GM21528 (cell line): ENCODE results near the gene IQCE.

Experiments
- ATAC-seq: cut with Tn5 transposase; IDR thresholded peaks from one replicate; pipeline ENCODE4 v1.9.1; 2021; ENCODE audit warnings: mild to moderate bottlenecking, moderate library complexity; ENCODE audit not compliant: unreplicated experiment, low FRiP score

Gene IQCE

GRCh38 chr7:2520131-2520760, 38.5 kb upstream of the IQCE start:
- ATAC-seq: peak; percentile 1

- no peak for ATAC-seq
Measured at GRCh38 chr7:2520761-2521290, 38.0 kb upstream of the IQCE start.

GRCh38 chr7:2521341-2521745, 37.4 kb upstream of the IQCE start:
- no peak for ATAC-seq

- no peak for ATAC-seq
Measured at GRCh38 chr7:2521952-2522591, 36.7 kb upstream of the IQCE start.

- no peak for ATAC-seq
Measured at GRCh38 chr7:2522780-2523433, 35.9 kb upstream of the IQCE start.

GRCh38 chr7:2523461-2523936, 35.3 kb upstream of the IQCE start:
- ATAC-seq: no peak

- no peak for ATAC-seq
Measured at GRCh38 chr7:2523941-2524807, 34.6 kb upstream of the IQCE start.

- no peak for ATAC-seq
Measured at GRCh38 chr7:2524808-2525657, 33.7 kb upstream of the IQCE start.

DNA sequence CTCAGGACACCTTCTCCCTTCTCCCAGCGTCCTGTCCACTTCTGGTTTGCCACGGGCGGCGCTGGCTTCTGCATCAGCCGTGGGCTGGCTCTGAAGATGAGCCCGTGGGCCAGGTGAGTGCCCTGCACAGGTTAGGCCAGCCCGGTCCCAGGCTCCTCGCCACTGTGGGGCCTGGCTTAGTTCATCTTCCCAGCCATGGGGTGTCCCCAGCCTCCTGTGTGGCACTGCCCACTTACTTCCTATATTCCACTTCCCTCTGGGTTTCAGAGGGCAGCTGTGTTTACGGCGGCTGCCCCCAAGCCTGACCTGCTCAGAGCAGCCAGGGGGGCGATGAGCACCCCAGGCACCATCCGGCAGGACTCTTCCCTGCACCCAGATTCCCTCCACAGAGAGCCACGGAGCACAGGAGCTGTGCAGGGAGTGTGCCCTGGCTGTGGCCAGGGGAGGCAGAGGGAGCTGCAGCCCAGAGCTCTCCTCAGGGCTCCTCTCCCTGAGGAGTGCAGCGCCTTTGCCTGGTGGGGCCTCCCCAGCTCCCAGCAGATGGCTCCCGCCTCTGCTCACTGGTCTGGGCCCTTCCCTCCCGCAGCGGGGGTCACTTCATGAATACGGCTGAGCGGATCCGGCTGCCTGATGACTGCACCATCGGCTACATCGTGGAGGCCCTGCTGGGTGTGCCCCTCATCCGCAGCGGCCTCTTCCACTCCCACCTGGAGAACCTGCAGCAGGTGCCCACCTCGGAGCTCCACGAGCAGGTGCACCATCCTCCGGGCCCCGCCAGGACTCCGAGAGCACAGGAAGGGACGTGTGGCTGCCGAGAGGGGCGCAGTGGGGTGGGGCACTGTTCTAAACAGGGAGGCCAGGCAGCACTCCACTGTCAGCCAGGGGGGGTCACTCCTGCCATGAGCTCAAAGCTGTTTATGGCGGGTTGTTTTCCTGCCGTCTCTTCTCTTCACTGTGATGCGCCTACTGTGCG, 32.8 kb upstream of the IQCE start:
- ATAC-seq: no peak

- no peak for ATAC-seq
Measured at GRCh38 chr7:2526659-2527504, 31.9 kb upstream of the IQCE start.

DNA sequence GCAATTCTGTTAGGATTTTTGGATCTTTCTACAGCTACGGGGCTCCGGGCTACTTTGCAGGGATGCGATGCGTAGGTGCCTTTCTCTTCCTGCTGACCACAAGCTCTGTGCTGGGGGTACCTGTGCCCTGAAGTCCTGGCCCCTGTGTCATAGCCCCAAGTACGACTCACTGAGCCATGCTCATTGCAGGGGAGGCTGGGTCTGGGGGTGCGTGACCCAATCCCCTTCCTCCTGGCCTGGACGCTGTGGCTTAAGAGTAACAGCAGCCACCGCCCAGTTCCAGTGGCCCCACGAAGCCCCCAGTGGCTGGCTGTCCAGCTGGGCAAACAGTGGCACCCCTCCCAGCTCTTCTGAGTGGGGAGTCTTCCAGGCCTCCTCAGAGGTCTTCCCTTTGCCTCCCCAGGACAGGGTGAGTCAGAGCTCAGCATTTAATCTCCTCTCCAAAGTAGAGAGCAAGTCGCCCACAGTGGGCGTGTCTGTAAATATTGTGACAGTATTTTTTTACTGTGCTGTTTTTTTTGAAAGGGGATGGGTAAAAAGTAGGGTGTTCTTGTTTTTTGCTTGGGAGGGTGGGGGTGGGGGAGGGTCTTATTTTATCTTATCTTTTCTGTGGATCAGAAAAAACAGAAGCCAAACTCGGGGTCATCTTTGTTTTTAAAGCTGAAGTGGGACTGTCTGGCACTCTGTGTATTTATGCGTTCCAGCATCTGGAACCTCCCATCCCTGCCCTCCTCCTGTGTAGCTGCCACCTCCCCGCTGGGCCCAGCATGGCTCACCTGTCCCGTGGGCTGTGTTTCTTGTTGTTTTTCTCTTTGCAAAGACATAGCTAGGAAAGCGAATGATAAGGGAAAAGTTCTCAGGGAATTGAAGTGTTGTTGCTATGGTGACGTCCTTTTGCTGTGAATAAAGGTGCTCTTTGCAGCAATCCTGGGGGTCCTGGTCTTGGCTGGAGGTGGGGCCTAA, 31.0 kb upstream of the IQCE start:
- ATAC-seq: no peak

GRCh38 chr7:2528481-2529095, 30.2 kb upstream of the IQCE start:
- ATAC-seq: no peak

DNA sequence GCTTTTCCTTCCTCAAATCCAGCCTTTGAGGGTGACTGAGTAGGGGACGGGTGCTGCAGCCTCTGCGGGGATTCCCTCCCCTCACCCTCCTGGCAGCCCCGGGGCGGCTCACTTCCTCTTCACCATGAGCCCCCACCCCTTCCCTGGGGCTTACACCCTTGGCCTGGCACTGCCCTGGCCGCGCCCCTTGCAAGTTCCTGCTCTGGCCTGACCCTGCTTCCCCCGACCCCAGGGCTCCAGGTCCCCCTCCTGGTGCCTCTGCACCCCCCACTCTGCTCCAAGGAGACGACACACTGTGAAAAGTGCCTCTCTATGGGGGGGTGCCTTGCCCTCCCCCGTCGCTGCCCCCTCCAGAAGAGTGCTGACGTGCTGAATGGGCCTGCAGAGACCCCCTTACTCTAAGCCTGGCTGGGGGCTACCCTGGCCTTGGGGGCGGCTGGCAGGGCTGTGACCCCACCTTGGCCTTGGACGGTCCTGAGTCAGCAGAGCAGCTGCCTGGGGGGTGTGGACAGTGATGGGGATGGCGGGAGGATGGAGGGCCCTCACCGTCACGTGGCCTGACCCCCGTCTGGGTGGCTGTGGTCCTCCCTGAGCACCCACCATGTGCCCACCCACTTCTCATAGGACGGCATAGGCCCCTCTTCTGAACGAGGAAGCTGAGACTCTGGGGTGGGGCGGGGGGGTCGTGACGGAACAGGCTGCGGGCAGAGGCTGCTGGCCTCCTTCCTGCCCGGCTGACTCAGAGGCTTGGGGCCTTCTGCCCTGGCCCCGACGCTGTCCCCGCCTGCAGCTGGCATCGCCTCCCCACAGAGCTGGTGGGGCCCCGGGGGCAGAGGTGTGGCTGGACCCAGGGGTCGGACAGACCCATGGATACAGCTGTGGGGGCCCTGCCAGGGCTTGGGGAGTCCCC, 29.4 kb upstream of the IQCE start:
- ATAC-seq: no peak

GRCh38 chr7:2530071-2530987, 28.4 kb upstream of the IQCE start:
- no peak for ATAC-seq
